HFFc6 (cell line): ENCODE data around the gene ANKRD40. TPM values are rescaled to one million over a fixed set of nuclear protein-coding genes. Genes with fewer than 3 reads are reported as not detected.

Experiments used
- DNase-seq: peaks from one replicate; pipeline ENCODE4 v3.0.0-alpha.2; 2018
- H3K27ac Mint-ChIP-seq: 2 replicates; pipeline ENCODE4 v1.8.0; 2020; ENCODE audit warnings: mild to moderate bottlenecking, mixed read lengths
- H3K27me3 Mint-ChIP-seq: 2 replicates; pipeline ENCODE4 v1.8.0; 2021; ENCODE audit warnings: mild to moderate bottlenecking, moderate library complexity, mixed read lengths; ENCODE audit not compliant: insufficient read depth
- H3K36me3 Mint-ChIP-seq: 2 replicates; pipeline ENCODE4 v1.8.0; 2021; ENCODE audit warnings: low read depth, mixed read lengths
- H3K4me1 Mint-ChIP-seq: 2 replicates; pipeline ENCODE4 v1.8.0; 2020; ENCODE audit warnings: low read depth, mixed read lengths
- H3K4me3 Mint-ChIP-seq: 2 replicates; pipeline ENCODE4 v1.8.0; 2020; ENCODE audit warnings: mild to moderate bottlenecking, moderate library complexity, mixed read lengths
- H3K9me3 Mint-ChIP-seq: 2 replicates; pipeline ENCODE4 v1.8.0; 2020; ENCODE audit warnings: mild to moderate bottlenecking, mixed read lengths
- CTCF ChIP-seq: fragments of 200-600 bp; sonication (generic); IDR thresholded peaks from 2 replicates; pipeline ENCODE4 v1.5.0; 2021; ENCODE audit warnings: antibody characterized with exemption, mild to moderate bottlenecking
- long read RNA-seq: library from polyadenylated mRNA; unstranded; transcript quantifications from one replicate; pipeline ENCODE4 v2.0.0, GENCODE V29; 2019
- total RNA-seq, 6 experiments: library from RNA; stranded (reverse); fragmentation: NEBNext Ultra II Directional; extraction: Animal tissue kit (Norgen Biotek cat#: 25700); gene quantifications; 2 replicates in 1 of 6; 3 replicates in 5 of 6; pipeline ENCODE4 v1.2.3, GENCODE V29; 2021

The ANKRD40 gene, protein sequence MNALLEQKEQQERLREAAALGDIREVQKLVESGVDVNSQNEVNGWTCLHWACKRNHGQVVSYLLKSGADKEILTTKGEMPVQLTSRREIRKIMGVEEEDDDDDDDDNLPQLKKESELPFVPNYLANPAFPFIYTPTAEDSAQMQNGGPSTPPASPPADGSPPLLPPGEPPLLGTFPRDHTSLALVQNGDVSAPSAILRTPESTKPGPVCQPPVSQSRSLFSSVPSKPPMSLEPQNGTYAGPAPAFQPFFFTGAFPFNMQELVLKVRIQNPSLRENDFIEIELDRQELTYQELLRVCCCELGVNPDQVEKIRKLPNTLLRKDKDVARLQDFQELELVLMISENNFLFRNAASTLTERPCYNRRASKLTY
- total RNA-seq, result 10 to 100 TPM; 43.1 to 48.4 (median 46.6) TPM
- long read RNA-seq, full-length matches to known transcripts, result 2 of 52 reads
- long read RNA-seq, partial matches to known transcripts, result 0 of 52 reads
- long read RNA-seq, other reads (novel, unspliced or antisense), result 50 of 52 reads

GRCh38 chr17:50707289-50708049 is at the start of gene ANKRD40:
TSS of gene ANKRD40 (minus strand) at chr17:50707914. CDS start at chr17:50707654, 260 bp downstream.
- Mint-ChIP-seq H3K4me3 (peak within 1 kb of the TSS; percentile 96), H3K27ac (peak within 1 kb of the TSS; percentile 93), H3K36me3 (peaks cover 14% of the 10 kb centered on the region), H3K9me3 (no peaks in the 10 kb centered on the region), H3K27me3 (peaks cover 6% of the 10 kb centered on the region; the same call in 1 of the 2 replicates), H3K4me1 (peaks cover 51% of the 10 kb centered on the region)
- peak; percentile 94 for DNase-seq
- TF ChIP-seq CTCF, result no peak

DNA sequence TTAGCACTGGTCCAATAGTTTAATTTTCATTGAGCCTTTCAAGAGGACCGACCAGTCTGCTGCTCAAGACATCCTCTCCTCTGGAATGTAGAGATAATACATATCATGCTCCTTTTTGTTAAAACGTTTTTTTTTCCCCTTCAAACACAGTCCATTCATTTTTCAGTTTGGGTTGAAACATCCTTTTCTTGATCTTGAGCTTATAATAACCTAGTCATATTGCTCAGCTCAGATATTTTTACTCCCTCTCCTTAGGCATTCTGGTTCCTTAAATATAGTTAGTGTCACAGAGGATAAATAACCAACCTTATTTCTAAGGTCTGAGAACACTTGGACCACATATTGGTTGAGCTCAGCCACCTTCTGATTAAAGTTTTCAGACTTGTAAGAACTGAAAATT is 46.8 kb upstream of the ANKRD40 start:
- H3K4me1 Mint-ChIP-seq, result no peaks in the 10 kb centered on the region
- no peak overlapping the region for H3K4me3 Mint-ChIP-seq
- no peaks in the 10 kb centered on the region for H3K9me3 Mint-ChIP-seq
- no peak for TF ChIP-seq CTCF
- DNase-seq, result no peak
- H3K27ac Mint-ChIP-seq, result no peak overlapping the region
- H3K27me3 Mint-ChIP-seq, result peaks cover 1% of the 10 kb centered on the region; the same call in 1 of the 2 replicates
- peaks cover 34% of the 10 kb centered on the region for H3K36me3 Mint-ChIP-seq

DNA sequence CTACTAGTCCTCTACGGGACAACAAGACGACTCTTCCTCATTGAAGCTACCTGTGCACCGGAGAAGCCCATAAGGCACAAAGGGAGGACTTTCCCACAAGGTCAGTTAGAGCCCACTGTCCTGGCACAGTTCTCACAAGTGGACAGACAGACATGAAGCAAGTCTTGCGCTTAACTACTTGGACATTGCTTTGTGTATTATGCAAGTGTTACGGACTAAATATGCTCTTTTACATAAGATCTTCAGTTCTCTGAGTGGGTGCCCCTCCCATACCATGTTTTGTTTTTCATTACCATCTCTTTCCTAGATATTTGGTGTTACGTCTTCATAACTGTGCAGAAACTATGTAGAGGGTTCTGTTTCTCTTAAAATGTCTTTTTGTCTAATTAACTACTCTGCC is 41.5 kb upstream of the ANKRD40 start:
- Mint-ChIP-seq H3K4me3 (no peak overlapping the region), H3K27me3 (no peaks in the 10 kb centered on the region), H3K36me3 (peaks cover 47% of the 10 kb centered on the region), H3K9me3 (no peaks in the 10 kb centered on the region), H3K4me1 (no peaks in the 10 kb centered on the region), H3K27ac (no peak overlapping the region)
- DNase-seq, result no peak
- TF ChIP-seq CTCF, result no peak

- TF ChIP-seq CTCF, result no peak
- H3K27ac Mint-ChIP-seq, result no peak overlapping the region
- H3K4me1 Mint-ChIP-seq, result no peaks in the 10 kb centered on the region
- no peaks in the 10 kb centered on the region for H3K9me3 Mint-ChIP-seq
- H3K4me3 Mint-ChIP-seq, result no peak overlapping the region
- no peak for DNase-seq
- H3K36me3 Mint-ChIP-seq, result peaks cover 50% of the 10 kb centered on the region
- H3K27me3 Mint-ChIP-seq, result no peaks in the 10 kb centered on the region
These were observed 37.9 kb upstream of the ANKRD40 start for GRCh38 chr17:50745631-50746030.

- no peak for TF ChIP-seq CTCF
- Mint-ChIP-seq H3K27me3 (no peaks in the 10 kb centered on the region), H3K4me3 (no peak overlapping the region), H3K36me3 (peaks cover 49% of the 10 kb centered on the region), H3K4me1 (peaks cover 21% of the 10 kb centered on the region; the same call in 1 of the 2 replicates), H3K27ac (peak overlapping the region; percentile 25), H3K9me3 (no peaks in the 10 kb centered on the region)
- DNase-seq, result no peak
These were observed 31.4 kb upstream of the ANKRD40 start for GRCh38 chr17:50739098-50739497.
